GM12891 (cell line): ENCODE data around the gene KIF14.

Source experiments
- POLR2A ChIP-seq: IDR thresholded peaks from 2 replicates; pipeline ENCODE4 v1.6.1; 2011; ENCODE audit warnings: low read depth, low read length, control low read depth
- SPI1 ChIP-seq: IDR thresholded peaks from 2 replicates; pipeline ENCODE4 v1.6.1; 2011; ENCODE audit warnings: low read depth, low read length, control low read depth

DNA sequence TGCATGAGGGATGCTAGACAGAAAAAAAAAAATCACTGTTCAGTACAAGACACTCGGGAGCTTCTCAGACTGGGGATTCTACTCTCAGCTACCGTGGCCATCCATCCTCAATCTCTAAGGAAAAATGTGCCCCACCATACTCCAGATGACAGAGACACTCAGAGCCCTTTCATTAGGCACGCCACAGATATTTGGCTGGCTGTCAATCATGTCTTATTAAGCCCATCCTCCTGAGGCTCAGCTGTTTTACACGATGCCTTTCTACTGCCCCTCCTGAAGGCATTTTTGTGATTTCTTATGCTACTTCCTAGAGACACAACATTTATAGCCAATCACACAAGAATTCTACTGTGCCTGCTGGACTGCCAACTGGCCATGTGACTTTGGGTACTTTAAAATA lies 92.9 kb downstream of the KIF14 start:
- no peak for TF ChIP-seq POLR2A
- TF ChIP-seq SPI1, result no peak
